Activated T-cell treated with anti-CD3 and anti-CD28 coated beads, Interleukin-2, amount 50 U/mL, for 4 hours (primary cell): ENCODE data around the gene BACH2. TPM values are rescaled to one million over a fixed set of nuclear protein-coding genes. Genes with fewer than 3 reads are reported as not detected.
"Not testable (repeated sequence)": the region's sequence is repeated elsewhere in the genome, so short reads cannot be mapped to it uniquely, and the experiment has no call there.

Experiments used
- ATAC-seq, 2 donors: fragments of 200-7000 bp; cut with Tn5 transposase; one replicate each; pipeline ENCODE4 v1.10.0; 2021
- DNase-seq: peaks from one replicate; pipeline ENCODE4 v3.0.0-alpha.2; 2020
- H3K27me3 Mint-ChIP-seq: one replicate; pipeline ENCODE4 v1.8.0; 2021; ENCODE audit warnings: low read depth, mixed read lengths
- H3K36me3 Mint-ChIP-seq: one replicate; pipeline ENCODE4 v1.8.0; 2022; ENCODE audit warnings: mixed read lengths; ENCODE audit not compliant: insufficient read depth
- H3K4me1 Mint-ChIP-seq: one replicate; pipeline ENCODE4 v1.8.0; 2021; ENCODE audit warnings: low read depth, mixed read lengths
- H3K4me3 Mint-ChIP-seq: one replicate; pipeline ENCODE4 v1.8.0; 2021; ENCODE audit warnings: mild to moderate bottlenecking, moderate library complexity, mixed read lengths
- H3K9me3 Mint-ChIP-seq: one replicate; pipeline ENCODE4 v1.8.0; 2021; ENCODE audit warnings: mixed read lengths
- total RNA-seq, 3 donors: library from RNA; stranded (reverse); gene quantifications; one replicate each; pipeline ENCODE4 v1.2.1, GENCODE V29; 2021

BACH2 gene
- 100 to 1,000 TPM in 2 of 3 donors, 10 to 100 TPM in 1; 96.5 to 118 (median 111) TPM for total RNA-seq

DNA sequence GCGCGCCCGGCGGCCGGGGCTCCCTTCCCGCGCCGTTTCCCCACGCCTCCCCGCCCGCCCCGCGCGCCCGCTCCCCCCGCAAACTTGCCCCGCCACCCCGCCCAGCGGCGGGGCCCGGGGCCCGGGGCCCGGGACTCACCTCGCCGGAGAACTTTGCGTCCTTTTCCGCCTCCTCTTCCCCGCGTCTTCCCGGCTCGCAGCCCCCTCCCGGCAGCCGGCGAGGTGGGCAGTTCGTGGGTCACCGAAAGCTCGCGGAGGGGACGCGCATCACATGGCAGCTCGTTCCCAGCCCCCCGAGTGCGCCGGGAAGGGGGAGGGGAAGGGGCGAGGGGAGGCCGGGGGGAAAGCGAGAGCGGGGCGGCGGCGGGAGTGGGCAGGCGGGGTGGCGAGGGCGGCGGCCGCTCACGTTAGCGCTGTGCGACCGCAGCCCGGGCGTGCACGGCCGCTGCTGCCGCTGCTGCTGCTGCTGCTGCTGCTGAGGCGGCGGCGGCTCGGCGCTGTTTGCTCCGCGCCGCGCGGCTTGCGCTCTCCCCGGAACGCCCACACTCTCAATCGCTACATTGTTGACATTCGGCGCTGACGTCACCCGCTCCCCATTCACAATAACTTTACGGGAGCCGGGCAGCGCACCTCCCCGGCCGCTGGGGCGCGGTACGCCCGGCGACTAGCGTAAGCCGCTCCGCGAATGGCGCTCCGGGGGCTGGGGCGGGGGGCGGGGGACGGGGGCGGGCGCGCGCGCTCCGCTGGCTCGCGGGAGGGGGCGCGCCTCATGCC, at the start of gene BACH2:
Gene BACH2 (minus strand): TSS at position 503 of the 774 bp plus-strand sequence. CDS start 287,999 bp downstream, outside the sequence.
- ATAC-seq (peak; percentile 65 to 71), DNase-seq (peak; percentile 97)

DNA sequence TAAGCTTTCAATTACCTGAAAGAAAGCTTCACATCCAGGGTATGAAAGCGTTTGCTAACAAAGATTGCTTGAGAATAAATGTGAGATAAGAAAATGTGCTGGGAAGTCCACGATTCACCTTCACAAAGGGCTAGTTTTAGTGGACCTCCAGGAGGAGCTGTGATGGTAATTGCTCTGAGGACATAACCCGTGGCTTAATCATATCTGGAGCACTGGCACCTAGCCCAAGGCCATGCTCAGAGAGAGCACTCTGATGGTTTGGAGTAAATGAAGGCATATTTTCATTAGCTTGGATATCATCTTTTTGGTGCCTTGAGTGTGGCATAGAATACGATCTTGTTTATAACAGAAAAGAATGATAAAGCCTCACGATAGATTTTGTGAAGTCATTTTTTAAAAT, 46.9 kb upstream of the BACH2 start:
- no peak overlapping the region for H3K4me3 Mint-ChIP-seq
- ATAC-seq: no peak
- H3K9me3 Mint-ChIP-seq: peaks cover 3% of the 10 kb centered on the region
- no peaks in the 10 kb centered on the region for H3K36me3 Mint-ChIP-seq
- peaks cover 4% of the 10 kb centered on the region for H3K27me3 Mint-ChIP-seq
- no peak for DNase-seq
- peaks cover 16% of the 10 kb centered on the region for H3K4me1 Mint-ChIP-seq

More for the DNA sequence above, at the start of gene BACH2:
- Mint-ChIP-seq H3K36me3 (peaks cover 15% of the 10 kb centered on the region), H3K9me3 (no peaks in the 10 kb centered on the region), H3K4me1 (peaks cover 43% of the 10 kb centered on the region), H3K27me3 (peaks cover 6% of the 10 kb centered on the region), H3K4me3 (peak within 1 kb of the TSS; percentile 90)

- Mint-ChIP-seq H3K36me3 (no peaks in the 10 kb centered on the region), H3K4me1 (no peaks in the 10 kb centered on the region), H3K27me3 (no peaks in the 10 kb centered on the region), H3K4me3 (no peak overlapping the region), H3K9me3 (peaks cover 3% of the 10 kb centered on the region)
- ATAC-seq: no peak
- no peak for DNase-seq
Measured at GRCh38 chr6:90338409-90338808, 41.8 kb upstream of the BACH2 start.

DNA sequence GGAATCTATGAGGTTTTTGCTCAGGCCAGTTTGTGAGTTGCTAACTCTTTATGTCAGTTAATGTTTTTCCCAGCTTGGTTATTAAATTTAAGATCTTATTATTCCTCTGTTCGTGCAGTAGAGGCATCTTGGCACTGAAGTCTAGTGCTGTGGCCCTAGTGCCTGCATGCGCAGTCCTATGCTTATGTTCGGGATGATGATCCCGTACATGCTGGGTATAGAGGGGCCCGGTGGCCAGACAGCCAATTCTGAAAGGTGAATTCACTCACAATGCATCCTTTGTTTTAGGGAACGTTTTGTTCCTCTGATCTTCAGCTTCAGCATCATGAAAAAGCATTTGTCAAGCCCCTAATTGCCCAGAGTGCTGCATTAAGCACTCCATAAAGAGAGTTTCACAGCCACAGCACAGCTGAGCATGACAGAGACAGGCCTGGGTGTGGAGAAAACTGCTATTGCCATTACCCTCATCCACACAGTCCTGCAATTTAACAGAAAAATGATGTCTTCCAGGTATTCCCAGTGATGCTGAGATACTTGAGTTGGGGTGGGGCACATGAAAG, 39.8 kb upstream of the BACH2 start:
- Mint-ChIP-seq H3K4me1 (no peaks in the 10 kb centered on the region), H3K27me3 (no peaks in the 10 kb centered on the region), H3K4me3 (no peak overlapping the region)

GRCh38 chr6:90333928-90334327, 37.3 kb upstream of the BACH2 start:
- H3K36me3 Mint-ChIP-seq: no peaks in the 10 kb centered on the region
- H3K27me3 Mint-ChIP-seq: no peaks in the 10 kb centered on the region
- H3K4me1 Mint-ChIP-seq: peaks cover 2% of the 10 kb centered on the region
- no peak for ATAC-seq
- H3K4me3 Mint-ChIP-seq: no peak overlapping the region
- DNase-seq: no peak
- no peaks in the 10 kb centered on the region for H3K9me3 Mint-ChIP-seq

More for the DNA sequence above, 39.8 kb upstream of the BACH2 start:
- DNase-seq (no peak), ATAC-seq (no peak)
- Mint-ChIP-seq H3K36me3 (no peaks in the 10 kb centered on the region), H3K9me3 (peaks cover 3% of the 10 kb centered on the region)

GRCh38 chr6:90332978-90333543, 36.4 kb upstream of the BACH2 start:
- not testable (repeated sequence) for ATAC-seq, H3K36me3 Mint-ChIP-seq

DNA sequence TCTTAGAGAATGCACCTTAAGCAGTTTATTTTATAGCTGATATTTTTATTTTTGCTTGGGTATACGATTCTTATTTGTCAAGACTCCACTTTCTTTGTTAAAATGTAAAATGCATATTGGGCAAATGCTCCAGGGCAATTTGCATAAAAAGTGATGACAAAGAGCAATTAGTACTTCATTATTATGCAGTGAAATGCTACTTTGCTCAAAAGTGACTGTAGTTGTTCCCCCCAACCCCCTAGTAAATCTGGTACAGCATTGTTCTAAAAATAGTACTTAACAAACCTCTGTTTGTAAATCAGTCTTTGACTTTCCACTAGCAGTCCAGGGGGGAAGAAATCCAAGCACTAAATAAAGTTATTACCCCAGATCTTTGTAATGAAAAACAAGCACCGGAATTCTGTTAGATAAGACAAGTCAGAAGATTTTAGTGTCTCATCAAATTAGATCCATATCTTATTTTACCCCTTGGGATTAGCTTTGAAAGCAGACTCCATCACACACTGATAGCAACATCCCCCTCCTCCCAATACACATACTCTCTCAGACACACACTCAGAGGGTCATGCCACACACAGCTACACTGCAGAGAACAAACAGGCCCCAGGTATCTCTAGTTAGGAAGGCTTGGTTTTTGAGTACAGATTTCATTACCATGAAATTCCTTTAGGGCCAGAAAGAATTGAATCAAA, 32.9 kb upstream of the BACH2 start:
- no peaks in the 10 kb centered on the region for H3K9me3 Mint-ChIP-seq
- no peak overlapping the region for H3K4me3 Mint-ChIP-seq
- DNase-seq (no peak), ATAC-seq (no peak)
- H3K36me3 Mint-ChIP-seq: no peaks in the 10 kb centered on the region
- H3K27me3 Mint-ChIP-seq: no peaks in the 10 kb centered on the region
- H3K4me1 Mint-ChIP-seq: peaks cover 17% of the 10 kb centered on the region

More at GRCh38 chr6:90332978-90333543, 36.4 kb upstream of the BACH2 start:
- not testable (repeated sequence) for H3K4me1 Mint-ChIP-seq, H3K27me3 Mint-ChIP-seq, DNase-seq, H3K9me3 Mint-ChIP-seq, H3K4me3 Mint-ChIP-seq

GRCh38 chr6:90328004-90328403, 31.4 kb upstream of the BACH2 start:
- DNase-seq (no peak), ATAC-seq (no peak)
- Mint-ChIP-seq H3K27me3 (no peaks in the 10 kb centered on the region), H3K36me3 (no peaks in the 10 kb centered on the region), H3K4me1 (peaks cover 21% of the 10 kb centered on the region), H3K4me3 (no peak overlapping the region), H3K9me3 (no peaks in the 10 kb centered on the region)

DNA sequence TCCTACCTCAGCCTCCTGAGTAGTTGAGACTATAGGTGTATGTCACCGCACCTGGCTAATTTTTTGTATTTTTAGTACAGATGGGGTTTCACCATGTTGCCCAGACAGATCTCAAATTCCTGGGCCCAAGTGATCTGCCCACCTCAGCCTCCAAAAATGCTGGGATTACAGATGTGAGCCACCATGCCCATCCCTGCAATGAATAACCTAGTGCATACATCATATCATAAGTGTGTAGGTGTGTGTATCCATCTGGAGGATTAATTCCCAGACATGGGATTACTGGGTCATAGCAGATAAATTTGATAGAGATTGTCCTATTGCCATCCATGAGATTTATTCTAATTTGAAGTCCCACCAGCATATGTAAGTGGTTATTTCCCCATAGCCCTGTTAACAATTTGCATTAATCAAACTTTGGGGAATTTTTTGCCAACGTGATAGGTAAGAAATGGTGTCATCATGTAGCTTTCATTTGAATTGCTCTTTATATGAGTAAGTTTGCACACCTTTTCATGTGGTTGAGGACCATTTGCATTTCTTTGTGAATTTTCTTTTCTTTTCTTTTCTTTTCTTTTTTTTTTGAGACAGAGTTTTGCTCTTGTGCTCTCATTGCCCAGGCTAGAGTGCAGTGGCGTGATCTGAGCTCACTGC, 29.9 kb upstream of the BACH2 start:
- Mint-ChIP-seq H3K4me1 (peaks cover 21% of the 10 kb centered on the region), H3K9me3 (no peaks in the 10 kb centered on the region), H3K36me3 (no peaks in the 10 kb centered on the region), H3K27me3 (no peaks in the 10 kb centered on the region), H3K4me3 (no peak overlapping the region)
- no peak for DNase-seq
- peak; percentile 93 for ATAC-seq

DNA sequence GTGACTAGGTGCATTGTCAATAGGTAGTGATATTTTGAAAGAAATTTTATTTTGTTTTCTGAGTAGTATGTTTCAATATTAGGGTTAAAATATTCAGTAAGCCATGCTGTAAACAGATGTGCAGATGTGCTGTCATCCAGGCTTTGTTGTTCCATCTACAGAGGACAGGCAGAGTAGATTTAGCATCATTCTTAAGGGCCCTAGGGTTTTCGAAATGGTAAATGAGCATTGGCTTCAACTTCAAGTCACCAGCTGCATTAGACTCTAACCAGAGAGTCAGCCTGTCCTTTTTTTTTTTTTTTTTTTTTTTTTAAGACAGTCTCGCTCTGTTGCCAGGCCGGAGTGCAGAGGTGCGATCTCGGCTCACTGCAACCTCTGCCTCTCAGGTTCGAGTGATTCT, 27.1 kb upstream of the BACH2 start:
- no peaks in the 10 kb centered on the region for H3K36me3 Mint-ChIP-seq
- no peak overlapping the region for H3K4me3 Mint-ChIP-seq
- H3K9me3 Mint-ChIP-seq: no peaks in the 10 kb centered on the region
- ATAC-seq (no peak), DNase-seq (no peak)
- peaks cover 46% of the 10 kb centered on the region for H3K4me1 Mint-ChIP-seq
- no peaks in the 10 kb centered on the region for H3K27me3 Mint-ChIP-seq

DNA sequence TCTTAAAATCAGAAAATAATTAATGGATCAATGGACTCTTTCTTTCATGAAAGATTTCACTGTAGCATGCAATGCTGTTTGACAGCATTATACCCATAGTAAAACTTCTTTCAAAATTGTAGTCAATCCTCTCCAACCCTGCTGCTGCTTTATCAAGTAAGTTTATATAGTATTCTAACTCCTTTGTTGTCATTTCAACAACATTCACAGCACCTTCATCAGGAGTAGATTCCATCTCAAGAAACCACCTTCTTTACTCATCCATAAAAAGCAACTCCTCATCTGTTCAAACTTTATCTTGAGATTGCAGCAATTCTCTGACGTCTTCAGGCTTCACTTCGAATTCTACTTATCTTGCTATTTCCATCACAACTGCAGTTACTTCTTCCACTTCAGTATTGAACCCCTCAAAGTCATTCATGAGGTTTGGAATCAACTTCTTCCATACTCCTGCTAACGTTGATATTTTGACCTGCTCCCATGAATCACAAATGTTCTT, 26.4 kb upstream of the BACH2 start:
- Mint-ChIP-seq H3K36me3 (no peaks in the 10 kb centered on the region), H3K4me3 (no peak overlapping the region), H3K27me3 (no peaks in the 10 kb centered on the region), H3K4me1 (peaks cover 46% of the 10 kb centered on the region), H3K9me3 (no peaks in the 10 kb centered on the region)
- no peak for DNase-seq
- ATAC-seq: no peak

DNA sequence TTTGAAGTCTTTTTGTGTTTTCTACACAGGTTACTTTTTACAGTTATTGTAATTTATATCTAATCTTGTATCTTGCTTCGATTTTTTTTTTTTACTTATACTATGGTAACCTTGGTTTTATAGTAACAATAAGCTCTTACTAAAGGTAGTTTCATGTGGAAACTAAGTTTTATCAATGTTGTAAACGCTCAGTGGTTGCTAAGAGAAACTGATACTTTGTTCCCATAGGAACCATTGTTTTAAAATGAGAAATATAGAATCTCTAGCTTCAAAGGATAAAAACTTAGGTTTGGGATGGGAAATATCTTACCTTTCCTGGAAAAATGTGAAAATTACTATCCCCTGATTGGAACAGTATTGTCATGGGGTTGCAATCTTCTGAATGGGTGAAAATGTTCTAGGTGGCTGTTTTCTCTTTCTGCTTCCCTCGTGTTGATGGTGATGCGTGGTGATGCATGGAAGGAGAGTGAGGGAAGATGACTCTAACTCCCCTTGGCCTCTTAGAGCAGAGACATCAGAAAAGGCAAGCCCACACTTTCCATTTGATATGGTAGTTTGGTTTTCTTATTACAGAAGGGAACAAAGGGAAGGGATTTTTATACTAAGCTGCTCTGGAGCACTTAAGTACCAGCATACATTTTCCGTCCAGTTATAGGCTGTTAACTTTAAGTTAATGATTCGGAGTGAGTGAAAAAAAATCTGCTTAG, 23.5 kb upstream of the BACH2 start:
- no peaks in the 10 kb centered on the region for H3K9me3 Mint-ChIP-seq
- no peaks in the 10 kb centered on the region for H3K27me3 Mint-ChIP-seq
- H3K4me3 Mint-ChIP-seq: no peak overlapping the region
- DNase-seq: no peak
- peaks cover 36% of the 10 kb centered on the region for H3K4me1 Mint-ChIP-seq
- H3K36me3 Mint-ChIP-seq: no peaks in the 10 kb centered on the region
- ATAC-seq: peak; percentile 80 to 85

DNA sequence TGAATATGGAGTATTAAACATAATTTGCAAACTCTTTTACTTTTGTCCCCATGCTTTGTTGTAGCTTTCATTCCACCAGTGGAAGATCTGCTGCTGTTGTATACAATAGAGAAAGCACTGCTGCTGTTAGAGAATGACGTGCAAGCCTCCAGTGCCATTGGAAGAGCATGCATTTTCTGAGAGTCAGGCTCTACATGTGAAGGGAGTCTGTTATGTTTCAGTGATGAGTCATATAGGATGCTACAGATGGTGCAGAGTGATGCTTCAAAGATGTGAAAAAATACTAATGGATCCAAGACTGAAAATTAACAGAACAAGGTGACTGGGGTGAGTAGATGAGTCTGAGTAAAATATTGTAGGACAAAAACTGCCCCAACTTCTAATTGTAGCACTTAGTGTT, 22.4 kb upstream of the BACH2 start:
- Mint-ChIP-seq H3K4me3 (no peak overlapping the region), H3K27me3 (no peaks in the 10 kb centered on the region), H3K4me1 (peaks cover 30% of the 10 kb centered on the region), H3K36me3 (no peaks in the 10 kb centered on the region), H3K9me3 (no peaks in the 10 kb centered on the region)
- peak; percentile 74 to 84 for ATAC-seq
- no peak for DNase-seq
